NCI-H774 (cell line): ENCODE measurements around the gene PODXL.

Experiments used
- DNase-seq: peaks from one replicate; lab custom pipeline; 2025; lab: John Stamatoyannopoulos, UW

The PODXL gene

DNA sequence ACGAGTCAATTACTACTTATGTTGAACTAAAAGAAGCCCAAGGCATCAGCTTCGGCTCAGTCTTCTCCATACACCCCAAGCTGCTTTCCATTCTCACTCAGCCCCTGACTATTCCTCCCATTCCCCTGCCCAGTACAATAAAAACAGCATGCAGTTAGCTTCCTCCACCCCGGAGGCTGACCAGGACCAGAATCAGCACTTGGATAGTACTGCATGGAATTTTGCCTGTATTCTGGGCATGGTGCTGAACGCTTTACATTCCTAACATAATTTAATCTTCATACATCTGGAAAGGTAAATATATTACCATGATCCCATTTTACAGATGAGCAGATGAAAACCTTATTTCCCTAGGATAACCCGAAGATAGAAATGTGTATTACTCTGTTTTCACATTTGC lies 7.5 kb upstream of the PODXL start:
- DNase-seq, result no peak

DNA sequence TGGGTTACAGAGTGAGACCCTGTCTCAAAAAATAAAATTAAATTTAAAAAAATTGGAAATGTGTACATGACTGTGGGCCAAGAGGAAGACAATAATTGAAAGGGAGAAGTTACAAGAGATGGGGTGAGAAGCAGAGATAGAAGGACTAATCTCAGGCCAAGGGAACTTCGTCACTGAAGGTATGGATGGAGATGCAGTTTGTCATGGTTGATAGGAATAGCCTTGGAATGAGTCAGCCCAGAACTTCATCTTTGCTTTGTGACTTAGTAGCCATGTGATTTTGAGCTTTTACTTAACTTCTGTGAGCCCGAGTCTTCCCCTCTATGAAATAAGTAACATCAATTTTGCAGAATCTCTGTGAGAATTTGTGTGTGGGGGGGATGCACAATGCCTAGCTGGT lies 6.5 kb upstream of the PODXL start:
- DNase-seq, result no peak

GRCh38 chr7:131560061-131560460 lies 3.6 kb upstream of the PODXL start:
- no peak for DNase-seq

GRCh38 chr7:131557652-131558385 lies 1.4 kb upstream of the PODXL start:
- DNase-seq, result no peak

DNA sequence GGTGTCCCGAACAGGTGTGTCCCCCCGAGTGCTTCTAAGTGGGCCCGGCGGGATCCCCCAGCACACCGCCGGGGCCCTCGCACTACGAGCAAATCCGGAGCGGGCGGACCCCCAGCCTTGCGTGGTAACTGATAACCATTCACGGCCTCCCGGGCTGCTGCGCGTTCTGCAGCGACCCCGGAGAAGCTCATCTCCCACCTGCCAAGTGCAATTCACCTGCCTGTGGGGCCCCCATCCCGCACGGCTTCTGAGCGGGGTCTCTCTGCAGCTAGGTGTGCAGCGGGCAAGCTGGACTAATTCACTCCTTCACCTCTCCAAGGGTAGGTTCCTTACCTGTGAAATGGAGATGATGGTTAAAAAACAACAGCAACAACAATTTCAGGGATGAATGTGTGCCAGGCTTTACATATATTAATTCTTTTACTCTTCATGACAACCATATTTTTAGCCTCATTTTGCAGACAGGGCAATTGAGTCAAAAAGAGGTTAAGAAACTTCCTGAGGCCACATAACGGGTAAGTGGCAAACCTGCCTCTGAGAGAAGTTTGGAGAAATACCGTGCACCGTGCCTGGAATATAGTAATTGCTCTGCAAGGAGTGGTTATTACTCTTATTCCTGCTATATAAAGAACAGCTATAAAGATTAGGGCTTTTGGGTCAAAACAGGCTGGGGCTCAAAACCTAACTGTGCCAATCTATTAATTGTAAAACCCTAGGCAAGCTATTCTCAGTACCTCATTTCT lies 652 bp upstream of the PODXL start:
- no peak for DNase-seq

- DNase-seq, result no peak
Observed at GRCh38 chr7:131555552-131556052, 826 bp downstream of the PODXL start.

GRCh38 chr7:131554880-131555516 lies 1.4 kb downstream of the PODXL start:
- DNase-seq, result no peak

- DNase-seq, result no peak
Observed at GRCh38 chr7:131553931-131554330, 2.5 kb downstream of the PODXL start.

DNA sequence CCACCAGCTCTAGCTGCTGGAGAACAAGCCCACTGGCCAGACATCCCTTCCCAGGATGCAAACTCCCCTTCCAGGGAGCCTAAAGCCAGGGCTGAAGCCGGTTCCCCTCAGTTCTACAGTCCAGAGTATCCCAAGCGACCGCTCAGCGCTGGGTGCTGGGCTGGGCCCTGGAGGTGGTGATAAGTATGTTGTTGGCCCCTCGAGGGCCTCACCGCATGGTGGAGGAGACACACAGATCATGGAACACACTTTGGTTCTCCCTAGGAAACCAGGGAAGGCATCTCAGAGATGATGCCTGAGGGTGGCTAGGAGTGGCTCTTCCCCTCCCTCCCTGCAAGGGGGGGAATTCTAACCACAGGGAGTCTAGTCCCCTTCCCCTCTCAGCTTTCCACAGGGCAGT lies 4.4 kb downstream of the PODXL start:
- DNase-seq, result no peak

GRCh38 chr7:131550846-131551245 lies 5.6 kb downstream of the PODXL start:
- no peak for DNase-seq

DNA sequence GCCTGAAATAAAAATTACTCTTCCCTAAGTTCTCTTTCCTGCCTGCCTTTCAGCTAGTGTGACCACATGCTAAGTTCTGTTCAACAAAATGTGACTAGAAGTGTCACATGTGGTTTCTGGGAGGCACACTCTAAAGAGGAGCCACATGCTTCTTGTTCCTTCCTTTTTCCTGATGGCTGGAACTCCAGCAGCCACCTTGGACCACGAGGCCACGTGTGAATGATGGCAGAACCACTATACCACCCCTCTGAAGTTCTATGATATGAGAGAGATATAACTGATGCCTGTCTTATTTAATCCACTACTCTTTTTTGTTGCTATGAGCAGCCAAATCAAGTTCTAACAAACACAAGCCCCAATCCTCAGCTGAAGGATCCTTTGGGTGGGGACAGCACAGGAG lies 8.1 kb downstream of the PODXL start:
- DNase-seq, result no peak

DNA sequence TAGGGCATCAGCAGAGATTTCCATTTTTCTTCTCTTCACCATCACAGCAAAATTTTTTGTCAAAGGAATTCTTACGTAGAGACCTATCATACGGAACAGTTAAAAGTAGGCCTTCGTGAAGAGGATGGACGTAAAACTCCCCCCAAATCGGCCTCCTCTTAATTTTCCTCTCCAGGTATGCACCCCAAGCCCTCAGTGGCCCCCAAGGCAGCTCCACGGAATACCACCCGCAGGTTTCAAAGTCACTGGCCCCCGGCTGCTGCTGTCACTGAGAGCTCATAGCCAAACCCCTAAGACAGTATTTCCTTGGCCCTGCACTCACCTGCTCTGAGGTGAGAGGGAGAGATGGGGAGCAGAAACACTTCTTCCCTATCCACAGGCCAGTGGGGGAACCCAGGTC lies 8.8 kb downstream of the PODXL start:
- DNase-seq, result no peak

GRCh38 chr7:131546583-131547141 lies 9.8 kb downstream of the PODXL start:
- no peak for DNase-seq

DNA sequence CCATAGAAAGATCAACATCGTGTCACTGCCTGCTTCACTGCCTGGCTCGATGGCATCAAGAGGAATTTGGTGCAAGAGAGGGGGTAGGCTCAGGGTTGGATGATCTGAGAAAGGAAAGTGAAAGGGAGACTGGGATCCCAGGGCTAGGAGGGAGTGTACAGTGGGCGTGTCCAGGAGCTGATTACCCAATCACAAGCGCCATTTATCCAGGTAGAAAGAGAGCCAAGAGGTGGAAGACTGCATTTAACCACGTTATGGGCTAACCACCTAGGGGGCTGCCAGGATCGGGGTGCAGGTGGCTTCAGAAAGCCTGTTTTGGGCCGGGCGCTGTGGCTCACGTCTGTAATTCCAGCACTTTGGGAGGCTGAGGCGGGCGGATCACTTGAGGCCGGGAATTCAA lies 10.3 kb downstream of the PODXL start:
- DNase-seq, result no peak

GRCh38 chr7:131544449-131545301 lies 11.8 kb downstream of the PODXL start:
- no peak for DNase-seq

DNA sequence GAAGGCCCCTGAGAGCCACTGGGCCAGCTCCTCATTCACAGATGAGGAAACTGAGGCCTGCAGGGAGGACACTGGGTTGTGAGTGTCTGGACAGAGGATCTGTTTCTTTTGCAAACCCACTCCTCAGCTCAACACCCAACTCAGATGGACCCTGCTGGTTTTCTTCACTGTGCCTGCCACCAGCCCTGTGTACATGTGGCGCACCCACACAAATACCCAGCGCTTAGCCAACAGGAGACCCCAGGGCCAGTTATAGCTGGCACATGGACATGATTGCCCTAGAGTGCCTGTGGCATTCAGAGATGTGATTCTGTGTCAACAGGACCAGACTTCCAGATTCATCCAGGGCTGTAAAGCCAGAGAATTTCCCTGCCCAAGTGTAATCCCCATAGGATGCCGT lies 12.4 kb downstream of the PODXL start:
- no peak for DNase-seq

GRCh38 chr7:131543298-131543697 lies 13.1 kb downstream of the PODXL start:
- DNase-seq, result no peak

- DNase-seq, result no peak
Observed at GRCh38 chr7:131540491-131541162, 15.8 kb downstream of the PODXL start.

- DNase-seq, result no peak
Observed at GRCh38 chr7:131538813-131539179, 17.6 kb downstream of the PODXL start.

GRCh38 chr7:131538071-131538812 lies 18.2 kb downstream of the PODXL start:
- DNase-seq, result no peak

DNA sequence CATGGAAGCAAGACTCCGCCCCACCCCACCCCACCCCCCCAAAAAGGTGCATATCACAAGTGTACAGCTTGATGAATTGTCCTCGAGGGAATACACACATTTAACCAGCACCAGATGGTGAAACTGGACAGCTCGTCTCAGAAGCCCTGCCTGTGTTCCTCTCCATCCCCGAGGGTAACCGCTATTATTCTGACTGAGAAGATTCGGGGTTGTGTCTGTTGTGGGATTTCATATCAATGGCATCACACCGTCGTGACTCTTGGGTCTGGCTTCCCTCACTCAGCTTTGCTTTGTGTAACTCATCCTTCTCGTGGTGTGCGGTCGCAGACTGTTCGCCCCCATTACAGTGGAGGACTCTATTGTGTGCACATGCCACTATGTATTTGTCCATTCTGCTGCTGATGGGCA lies 18.9 kb downstream of the PODXL start:
- DNase-seq, result no peak
